ENCODE measurements around the gene PLG.
"Not testable (repeated sequence)": the region's sequence is repeated elsewhere in the genome, so short reads cannot be mapped to it uniquely, and the experiment has no call there.

DNA sequence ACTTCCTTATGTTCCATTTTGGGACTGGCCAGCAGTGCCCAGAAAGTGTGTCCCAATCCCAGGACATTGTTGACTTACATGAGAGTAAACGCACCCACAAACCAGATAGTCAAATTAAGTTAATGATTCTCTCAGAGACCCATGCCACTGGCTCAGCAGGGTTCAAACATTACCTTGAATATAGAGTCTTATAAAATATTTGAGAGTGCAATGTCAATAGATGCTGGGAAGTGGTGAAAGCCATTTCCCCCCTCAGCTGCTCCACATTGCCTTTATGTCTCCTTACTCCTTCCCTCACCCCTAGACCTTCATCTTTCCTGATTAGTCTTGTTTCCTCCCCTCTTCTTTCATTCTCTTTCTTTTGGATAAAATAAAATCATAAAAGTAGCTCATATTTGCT, 37.8 kb upstream of the PLG start, which contains the start of gene LPA:
- TF ChIP-seq CTCF, EP300, POLR2AphosphoS5, POLR2A (IDR thresholded peaks at IDR 0.05): not testable (repeated sequence)
